ENCODE results near the gene SUCNR1.

DNA sequence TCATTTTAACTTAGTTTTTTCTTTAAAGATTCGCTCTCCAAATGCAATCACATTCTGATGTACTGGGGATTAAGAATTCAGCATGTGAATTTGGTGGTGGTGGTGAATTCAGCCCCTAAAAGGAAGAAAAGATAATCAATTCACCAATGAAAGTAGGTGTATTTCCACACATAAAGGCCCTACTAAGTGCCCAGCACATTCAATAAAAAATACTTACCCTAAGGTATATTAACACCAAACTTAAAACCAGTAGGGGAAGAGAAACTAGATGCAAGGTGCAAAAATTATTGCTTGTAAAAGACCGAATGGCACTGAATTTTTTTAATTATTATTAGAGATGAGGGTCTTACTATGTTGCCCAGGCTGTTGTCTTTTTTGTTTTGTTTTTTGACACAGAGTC, 16.8 kb upstream of the SUCNR1 start:
- TF ChIP-seq CTCF (conservative IDR thresholded peaks at IDR 0.05; ENCODE audit: low read depth, low read length) (no peak), EZH2 (IDR thresholded peaks at IDR 0.05; ENCODE audit: borderline replicate concordance, low read depth, low read length, poor library complexity, severe bottlenecking) (no peak)
